ENCODE data around the gene MACO1. TPM values are rescaled to one million over a fixed set of nuclear protein-coding genes. Genes with fewer than 3 reads are reported as not detected.
A peak's percentile ranks its signal among the peaks of the same experiment; 100 is the strongest.

MACO1 gene
- total and polyA plus RNA-seq, 8 donors, result 8.8 to 28.2 (median 21.6) TPM

GRCh38 chr1:25543425-25544242 is 112.9 kb downstream of the MACO1 start, which contains the start of gene LDLRAP1:
Gene LDLRAP1 (plus strand): TSS chr1:25543606. CDS start chr1:25543699, 93 bp downstream.
- ATAC-seq (peak; percentile 82 to 90 (median 88)), FAIRE-seq (no peak), DNase-seq (peak; percentile 69 to 94 (median 86))
- Histone ChIP-seq H3K36me3 (no peaks in the 10 kb centered on the region), H3K27ac (peak within 1 kb of the TSS; percentile 78 to 91 (median 83)), H3K4me1 (peaks cover 11 to 33% (median 19%) of the 10 kb centered on the region in 3 donors), H3K27me3 (no peaks in the 10 kb centered on the region), H3K4me3 (peak within 1 kb of the TSS; percentile 87 to 98 (median 96)), H3K9me3 (no peaks in the 10 kb centered on the region)
- WGBS, 2 donors, result 0 to 1% methylated on average over 74 to 99 of the region's 99 CpGs
- no peak for TF ChIP-seq CTCF (IDR thresholded peaks at IDR 0.05)
- intact Hi-C loops (cut with DNase I), result no loop called here

DNA sequence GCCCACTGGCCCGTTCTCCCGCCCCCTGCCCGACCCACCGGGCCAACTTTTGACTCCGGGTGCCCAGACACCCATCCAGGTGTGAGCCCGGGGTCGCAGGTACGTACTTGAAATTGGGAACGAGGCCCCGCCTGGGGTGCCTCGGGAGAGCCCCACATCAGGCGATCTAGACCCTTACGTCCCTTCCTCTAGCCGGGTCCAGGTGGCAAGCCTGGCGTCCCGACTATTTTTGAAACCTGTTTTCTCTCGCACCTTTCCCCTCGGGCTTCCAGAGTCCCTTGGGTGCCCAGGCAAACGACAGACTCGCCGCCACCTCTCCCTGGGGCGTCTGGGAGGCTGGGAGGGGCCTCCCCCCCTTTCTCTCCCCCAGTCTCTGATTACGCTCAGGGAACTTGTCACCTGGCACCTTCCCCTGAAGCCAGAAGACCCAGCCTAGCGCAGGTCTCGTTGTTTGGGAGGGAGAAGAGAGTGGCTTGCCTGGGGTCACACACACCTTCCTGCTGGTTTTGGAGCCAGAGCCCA is 113.6 kb downstream of the MACO1 start:
- H3K4me3 ChIP-seq, result peak overlapping the region; percentile 87 to 98 (median 96)

GRCh38 chr1:25544819-25545218 is 114.1 kb downstream of the MACO1 start:
- H3K9me3 ChIP-seq, result no peaks in the 10 kb centered on the region
- peaks cover 22 to 43% (median 30%) of the 10 kb centered on the region in 3 donors for H3K4me1 ChIP-seq
- no peak for FAIRE-seq
- peak overlapping the region; percentile 78 to 91 (median 83) for H3K27ac ChIP-seq
- TF ChIP-seq CTCF (IDR thresholded peaks at IDR 0.05), result no peak
- intact Hi-C loops (cut with DNase I), result no loop called here
- no peaks in the 10 kb centered on the region for H3K36me3 ChIP-seq
- H3K27me3 ChIP-seq, result no peaks in the 10 kb centered on the region
- WGBS, 2 donors, result 10 to 17% methylated on average over 6 of the region's 6 CpGs
- DNase-seq, result peak in 5 of 6 donors; percentile 62 to 75 (median 68)
- peak overlapping the region in 3 of 4 donors; percentile 95 to 98 (median 96) for H3K4me3 ChIP-seq
- ATAC-seq, result peak; percentile 31 to 58 (median 40)

More for the DNA sequence above, 113.6 kb downstream of the MACO1 start:
- H3K9me3 ChIP-seq, result no peaks in the 10 kb centered on the region
- no peaks in the 10 kb centered on the region for H3K27me3 ChIP-seq
- FAIRE-seq, result no peak
- intact Hi-C loops (cut with DNase I), result no loop called here
- ATAC-seq, result peak; percentile 69 to 76 (median 74)
- peaks cover 18 to 38% (median 25%) of the 10 kb centered on the region in 3 donors for H3K4me1 ChIP-seq
- H3K27ac ChIP-seq, result peak overlapping the region; percentile 78 to 91 (median 83)
- no peak for TF ChIP-seq CTCF (IDR thresholded peaks at IDR 0.05)
- WGBS, 2 donors, result 2 to 3% methylated on average over 25 of the region's 25 CpGs
- DNase-seq, result peak; percentile 74 to 87 (median 80)
- H3K36me3 ChIP-seq, result no peaks in the 10 kb centered on the region

DNA sequence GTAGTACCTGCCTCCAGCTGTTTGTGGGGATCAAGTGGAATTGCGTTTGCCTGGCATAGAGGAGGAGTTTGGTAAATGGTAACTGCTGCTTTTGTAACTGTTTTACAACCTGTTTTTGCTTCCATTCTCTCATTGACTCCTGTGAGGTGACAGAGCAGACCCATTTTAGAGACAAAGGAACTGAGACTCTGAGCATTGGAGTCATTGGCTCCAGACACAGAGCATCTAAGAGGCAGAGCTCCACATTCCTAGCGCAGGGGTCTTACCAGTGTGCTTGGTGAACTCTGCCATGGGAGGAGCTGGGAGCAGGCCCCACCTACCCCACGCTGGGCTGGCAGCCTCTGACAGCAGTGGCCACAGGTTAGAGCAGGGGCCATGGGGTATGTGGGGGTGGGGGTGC is 115.1 kb downstream of the MACO1 start:
- peaks cover 31 to 53% (median 39%) of the 10 kb centered on the region in 3 donors for H3K4me1 ChIP-seq
- ATAC-seq (no peak), FAIRE-seq (no peak), DNase-seq (no peak)
- TF ChIP-seq CTCF (IDR thresholded peaks at IDR 0.05), result no peak
- 44 to 58% methylated on average over 3 of the region's 3 CpGs for WGBS, 2 donors
- intact Hi-C loops (cut with DNase I), result no loop called here
- H3K36me3 ChIP-seq, result no peaks in the 10 kb centered on the region
- no peaks in the 10 kb centered on the region for H3K27me3 ChIP-seq
- peak overlapping the region in 1 of 4 donors; percentile 96 for H3K4me3 ChIP-seq
- no peaks in the 10 kb centered on the region for H3K9me3 ChIP-seq
- H3K27ac ChIP-seq, result no peak overlapping the region
